Effector memory CD4-positive, alpha-beta T cell (primary cell): ENCODE results near the gene EVPL.
"Not testable (repeated sequence)": the region's sequence is repeated elsewhere in the genome, so short reads cannot be mapped to it uniquely, and the experiment has no call there.

Experiments used
- DNase-seq, 3 donors: peaks; one replicate each; pipeline ENCODE4 v3.0.0-alpha.2; 2020
- H3K27ac ChIP-seq: 2 replicates; pipeline ENCODE4 v1.7.0; 2013; ENCODE audit warnings: mild to moderate bottlenecking, low read length, moderate library complexity; ENCODE audit not compliant: insufficient read depth, poor library complexity, severe bottlenecking
- H3K27me3 ChIP-seq: replicated peaks from 2 replicates; pipeline ENCODE4 v1.7.0; 2013; ENCODE audit warnings: mild to moderate bottlenecking, low read length; ENCODE audit not compliant: insufficient read depth, control insufficient read depth, poor library complexity, severe bottlenecking
- H3K36me3 ChIP-seq: 2 replicates; pipeline ENCODE4 v1.7.0; 2013; ENCODE audit warnings: mild to moderate bottlenecking, low read length, moderate library complexity; ENCODE audit not compliant: control insufficient read depth, insufficient read depth
- H3K4me1 ChIP-seq: 2 replicates; pipeline ENCODE4 v1.7.0; 2013; ENCODE audit warnings: low read length, mild to moderate bottlenecking; ENCODE audit not compliant: control insufficient read depth, insufficient read depth, poor library complexity, severe bottlenecking
- H3K4me3 ChIP-seq: 2 replicates; pipeline ENCODE4 v1.7.0; 2013; ENCODE audit warnings: low read length, low read depth, mild to moderate bottlenecking; ENCODE audit not compliant: insufficient read depth, poor library complexity, severe bottlenecking
- H3K9me3 ChIP-seq: 2 replicates; pipeline ENCODE4 v1.7.0; 2013; ENCODE audit warnings: mild to moderate bottlenecking, low read length, moderate library complexity; ENCODE audit not compliant: control insufficient read depth

EVPL gene

GRCh38 chr17:76048025-76048605 lies 21.0 kb upstream of the EVPL start:
- no peak for DNase-seq
- Histone ChIP-seq H3K36me3 (peaks cover 82% of the 10 kb centered on the region), H3K27me3 (no peaks in the 10 kb centered on the region), H3K4me3 (no peak overlapping the region), H3K27ac (no peak overlapping the region), H3K4me1 (no peaks in the 10 kb centered on the region), H3K9me3 (no peaks in the 10 kb centered on the region)

DNA sequence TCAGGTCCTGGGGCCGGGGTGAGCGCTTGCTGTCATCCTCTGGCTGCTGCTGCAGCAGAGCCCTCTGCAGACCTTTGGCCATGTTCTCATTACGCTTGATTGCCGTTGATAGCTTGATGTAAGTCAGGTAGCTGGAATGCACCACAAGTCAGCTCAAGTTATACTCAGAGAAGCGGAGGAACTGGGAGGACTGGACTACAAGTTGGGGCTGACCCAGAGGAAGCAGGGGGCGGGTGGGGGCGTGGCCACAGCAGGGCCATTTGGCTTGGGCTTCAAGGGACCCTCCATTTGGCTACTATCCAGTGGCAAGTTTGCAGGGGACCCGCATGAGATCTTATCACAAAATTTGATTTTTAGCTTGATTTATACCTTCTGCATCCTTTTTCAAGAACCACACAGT lies 19.0 kb upstream of the EVPL start:
- Histone ChIP-seq H3K9me3 (no peaks in the 10 kb centered on the region), H3K4me1 (no peaks in the 10 kb centered on the region), H3K36me3 (peaks cover 89% of the 10 kb centered on the region), H3K27ac (no peak overlapping the region), H3K4me3 (no peak overlapping the region), H3K27me3 (no peaks in the 10 kb centered on the region)
- DNase-seq = no peak

DNA sequence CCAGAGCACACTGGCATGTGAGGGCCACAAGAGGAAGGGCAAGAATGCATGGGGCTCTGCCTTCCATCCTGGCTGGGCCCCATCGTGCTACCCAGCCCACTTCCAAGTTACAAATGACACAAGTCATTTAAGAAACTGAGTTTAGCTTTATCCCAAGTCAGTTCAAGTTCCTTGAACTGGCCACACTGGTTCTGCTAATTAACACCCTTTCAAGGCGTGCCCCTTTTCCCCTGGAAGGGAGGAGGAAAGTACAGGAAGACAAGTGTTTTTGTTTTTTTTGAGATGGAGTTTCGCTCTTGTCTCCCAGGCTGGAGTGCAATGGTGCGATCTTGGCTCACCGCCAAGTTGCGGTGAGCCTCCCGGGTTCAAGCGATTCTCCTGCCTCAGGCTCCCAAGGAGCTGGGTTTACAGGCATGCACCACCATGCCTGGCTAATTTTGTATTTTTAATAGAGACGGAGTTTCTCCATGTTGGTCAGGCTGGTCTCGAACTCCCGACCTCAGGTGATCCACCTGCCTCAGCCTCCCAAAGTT lies 17.4 kb upstream of the EVPL start:
- H3K27ac ChIP-seq, DNase-seq, H3K27me3 ChIP-seq, H3K4me3 ChIP-seq, H3K4me1 ChIP-seq, H3K9me3 ChIP-seq: not testable (repeated sequence)
- H3K36me3 ChIP-seq = peaks cover 91% of the 10 kb centered on the region

DNA sequence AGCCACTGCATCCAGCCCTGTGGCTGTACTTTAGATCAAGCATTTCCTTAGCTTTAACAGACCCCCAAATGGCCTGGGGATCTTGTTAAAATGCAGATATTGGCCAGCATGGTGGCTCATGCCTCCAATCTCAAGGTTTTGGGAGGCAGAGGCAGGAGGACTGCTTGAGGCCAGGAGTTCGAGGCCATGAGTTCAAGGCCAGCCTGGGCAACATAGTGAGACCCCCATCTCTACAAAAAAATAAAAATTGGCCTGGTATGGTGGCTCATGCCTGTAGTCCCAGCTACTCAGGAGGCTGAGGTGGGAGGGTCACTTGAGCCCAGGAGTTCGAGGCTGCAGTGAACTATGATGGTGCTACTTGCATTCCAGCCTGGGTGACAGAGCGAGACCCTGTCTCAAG lies 15.8 kb upstream of the EVPL start:
- peaks cover 91% of the 10 kb centered on the region for H3K36me3 ChIP-seq
- not testable (repeated sequence) for H3K4me3 ChIP-seq, H3K9me3 ChIP-seq, H3K4me1 ChIP-seq, DNase-seq, H3K27me3 ChIP-seq, H3K27ac ChIP-seq

GRCh38 chr17:76040376-76040775 lies 13.3 kb upstream of the EVPL start:
- Histone ChIP-seq H3K27ac (no peak overlapping the region), H3K27me3 (no peaks in the 10 kb centered on the region), H3K9me3 (no peaks in the 10 kb centered on the region), H3K36me3 (peaks cover 74% of the 10 kb centered on the region), H3K4me3 (no peak overlapping the region), H3K4me1 (no peaks in the 10 kb centered on the region)
- DNase-seq = no peak

DNA sequence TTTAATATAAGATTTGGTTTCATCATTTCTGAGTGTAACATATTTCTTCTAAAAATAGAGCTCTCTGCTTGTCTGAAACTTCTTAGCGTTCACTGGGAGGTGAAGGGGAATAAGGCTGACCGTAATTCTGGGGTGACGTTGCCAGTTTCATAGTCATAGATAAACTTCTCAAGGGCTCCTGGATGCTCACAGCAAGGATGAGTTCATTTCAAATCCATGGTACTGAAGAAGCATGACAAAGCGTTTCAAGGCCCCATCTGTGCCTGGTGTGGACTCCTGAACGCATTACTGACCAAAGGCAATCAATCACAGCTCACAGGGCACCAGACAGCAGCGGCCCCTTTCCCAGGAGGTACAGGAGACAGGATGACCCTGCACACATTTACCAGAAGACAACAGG lies 12.0 kb upstream of the EVPL start:
- H3K36me3 ChIP-seq = peaks cover 61% of the 10 kb centered on the region
- no peak for DNase-seq

DNA sequence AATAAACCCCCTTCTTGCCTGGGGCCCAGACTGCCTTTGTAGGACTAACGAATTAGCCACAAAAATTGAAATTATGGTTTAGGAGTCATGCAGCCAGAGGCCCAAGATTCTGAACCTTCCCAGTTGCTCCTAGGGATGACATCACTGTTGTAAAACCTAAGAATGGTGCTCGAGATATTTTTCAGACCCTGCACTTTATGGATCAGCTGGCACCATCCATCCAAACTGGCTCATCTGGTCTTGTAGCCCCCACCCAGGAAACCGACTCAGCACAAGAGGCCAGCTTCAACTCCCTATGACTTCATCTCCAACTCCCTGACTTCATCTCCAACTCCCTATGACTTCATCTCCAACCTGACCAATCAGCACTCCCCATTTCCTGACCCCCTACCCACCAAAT lies 10.9 kb upstream of the EVPL start:
- Histone ChIP-seq H3K36me3 (peaks cover 51% of the 10 kb centered on the region), H3K27me3 (no peaks in the 10 kb centered on the region), H3K4me1 (no peaks in the 10 kb centered on the region), H3K9me3 (no peaks in the 10 kb centered on the region), H3K4me3 (no peak overlapping the region), H3K27ac (no peak overlapping the region)
- DNase-seq = no peak

More for the DNA sequence above, 12.0 kb upstream of the EVPL start:
- Histone ChIP-seq H3K4me1 (no peaks in the 10 kb centered on the region), H3K27me3 (no peaks in the 10 kb centered on the region), H3K27ac (no peak overlapping the region), H3K4me3 (no peak overlapping the region), H3K9me3 (no peaks in the 10 kb centered on the region)

DNA sequence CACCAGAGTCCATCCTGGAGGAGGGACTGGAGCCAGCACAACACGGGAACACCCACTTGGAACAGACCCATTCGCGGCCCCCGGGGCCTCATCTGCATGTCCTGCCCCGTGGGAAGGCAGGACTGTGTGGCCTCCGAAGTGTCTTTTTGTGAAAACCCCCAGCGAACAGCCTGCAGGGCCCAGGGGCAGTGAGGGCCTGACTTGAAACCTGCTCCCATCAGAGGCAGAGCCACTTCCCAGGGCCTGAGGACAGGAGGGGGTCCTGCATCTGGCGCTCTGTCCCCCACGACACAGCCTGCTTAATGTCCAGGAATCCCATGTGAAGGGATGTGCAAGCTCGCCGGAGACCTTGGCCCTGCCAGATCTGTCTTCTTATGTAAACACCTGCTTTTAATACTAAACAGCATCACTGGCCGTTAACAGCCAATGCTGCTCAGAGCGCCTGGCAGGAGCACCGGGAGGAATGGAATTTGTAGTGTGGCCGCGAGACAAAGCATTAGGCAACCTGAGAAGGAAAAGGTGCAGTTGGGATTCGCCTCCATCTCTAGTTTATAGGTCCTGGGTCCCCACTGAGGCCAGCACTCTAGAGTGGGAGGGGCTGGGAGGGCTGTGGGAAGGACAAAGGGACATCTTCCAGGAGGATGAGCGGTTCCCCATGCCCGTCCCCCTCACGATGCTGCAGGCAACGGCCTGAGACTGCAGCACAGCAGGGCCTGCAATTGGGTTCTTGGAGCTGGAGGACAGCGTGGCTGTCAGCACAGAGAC lies 9.6 kb upstream of the EVPL start:
- Histone ChIP-seq H3K4me1 (no peaks in the 10 kb centered on the region), H3K36me3 (peaks cover 40% of the 10 kb centered on the region), H3K27ac (no peak overlapping the region), H3K27me3 (no peaks in the 10 kb centered on the region), H3K4me3 (no peak overlapping the region), H3K9me3 (no peaks in the 10 kb centered on the region)
- no peak for DNase-seq

GRCh38 chr17:76034428-76035350 lies 7.6 kb upstream of the EVPL start:
- peaks cover 20% of the 10 kb centered on the region for H3K36me3 ChIP-seq
- H3K4me3 ChIP-seq = no peak overlapping the region
- no peak overlapping the region for H3K27ac ChIP-seq
- H3K27me3 ChIP-seq = no peaks in the 10 kb centered on the region
- H3K9me3 ChIP-seq = no peaks in the 10 kb centered on the region
- no peak for DNase-seq
- H3K4me1 ChIP-seq = peaks cover 5% of the 10 kb centered on the region
